IPS-18a (cell line): ENCODE results near the gene TCF7L1.
A peak's percentile ranks its signal among the peaks of the same experiment; 100 is the strongest.
"Not testable (repeated sequence)": the region's sequence is repeated elsewhere in the genome, so short reads cannot be mapped to it uniquely, and the experiment has no call there.

Experiments
- H3K27ac ChIP-seq: one replicate; pipeline ENCODE4 v1.5.1; 2013; ENCODE audit warnings: low read length
- H3K27me3 ChIP-seq: one replicate; pipeline ENCODE4 v1.6.1; 2013; ENCODE audit warnings: mild to moderate bottlenecking, low read length; ENCODE audit not compliant: control insufficient read depth, insufficient read depth
- H3K36me3 ChIP-seq: one replicate; pipeline ENCODE4 v1.6.1; 2013; ENCODE audit warnings: low read depth, low read length; ENCODE audit not compliant: control insufficient read depth
- H3K4me1 ChIP-seq: one replicate; pipeline ENCODE4 v1.6.1; 2013; ENCODE audit warnings: low read depth, low read length; ENCODE audit not compliant: control insufficient read depth
- H3K4me3 ChIP-seq: one replicate; pipeline ENCODE4 v1.5.1; 2013; ENCODE audit warnings: low read length
- H3K9ac ChIP-seq: one replicate; pipeline ENCODE4 v1.6.1; 2013; ENCODE audit warnings: mild to moderate bottlenecking, low read length, moderate library complexity
- H3K9me3 ChIP-seq: one replicate; pipeline ENCODE4 v1.6.1; 2013; ENCODE audit warnings: low read depth, low read length; ENCODE audit not compliant: control insufficient read depth

Gene TCF7L1

GRCh38 chr2:85334928-85335327 lies 201.7 kb downstream of the TCF7L1 start:
- H3K27ac ChIP-seq, result no peak overlapping the region
- no peaks in the 10 kb centered on the region for H3K9me3 ChIP-seq

GRCh38 chr2:85340034-85340892 lies 207.1 kb downstream of the TCF7L1 start:
- Histone ChIP-seq H3K4me3 (no peak overlapping the region), H3K27me3 (no peaks in the 10 kb centered on the region), H3K36me3 (no peaks in the 10 kb centered on the region), H3K9ac (no peak overlapping the region), H3K4me1 (no peaks in the 10 kb centered on the region), H3K9me3 (no peaks in the 10 kb centered on the region), H3K27ac (no peak overlapping the region)

More at GRCh38 chr2:85334928-85335327, 201.7 kb downstream of the TCF7L1 start:
- H3K27me3 ChIP-seq, result no peaks in the 10 kb centered on the region
- no peak overlapping the region for H3K4me3 ChIP-seq
- no peaks in the 10 kb centered on the region for H3K4me1 ChIP-seq
- H3K36me3 ChIP-seq, result no peaks in the 10 kb centered on the region
- no peak overlapping the region for H3K9ac ChIP-seq

GRCh38 chr2:85341269-85342029 lies 208.3 kb downstream of the TCF7L1 start:
- Histone ChIP-seq H3K27me3 (no peaks in the 10 kb centered on the region), H3K9ac (no peak overlapping the region), H3K36me3 (peaks cover 6% of the 10 kb centered on the region), H3K4me1 (no peaks in the 10 kb centered on the region), H3K9me3 (no peaks in the 10 kb centered on the region), H3K27ac (no peak overlapping the region), H3K4me3 (no peak overlapping the region)

- no peaks in the 10 kb centered on the region for H3K27me3 ChIP-seq
- H3K4me3 ChIP-seq, result no peak overlapping the region
- H3K9me3 ChIP-seq, result no peaks in the 10 kb centered on the region
- peaks cover 6% of the 10 kb centered on the region for H3K36me3 ChIP-seq
- H3K4me1 ChIP-seq, result no peaks in the 10 kb centered on the region
- no peak overlapping the region for H3K27ac ChIP-seq
- H3K9ac ChIP-seq, result no peak overlapping the region
Observed at GRCh38 chr2:85342156-85342555, 209.0 kb downstream of the TCF7L1 start.

- not testable (repeated sequence) for H3K9ac ChIP-seq, H3K27me3 ChIP-seq, H3K27ac ChIP-seq, H3K36me3 ChIP-seq, H3K4me1 ChIP-seq, H3K9me3 ChIP-seq, H3K4me3 ChIP-seq
Observed at GRCh38 chr2:85343207-85343895, 210.2 kb downstream of the TCF7L1 start.

GRCh38 chr2:85344356-85344954 lies 211.3 kb downstream of the TCF7L1 start:
- no peaks in the 10 kb centered on the region for H3K4me1 ChIP-seq
- peaks cover 10% of the 10 kb centered on the region for H3K36me3 ChIP-seq
- H3K9ac ChIP-seq, result no peak overlapping the region
- no peaks in the 10 kb centered on the region for H3K9me3 ChIP-seq
- H3K27ac ChIP-seq, result no peak overlapping the region
- H3K4me3 ChIP-seq, result no peak overlapping the region
- H3K27me3 ChIP-seq, result no peaks in the 10 kb centered on the region

GRCh38 chr2:85347599-85347998 lies 214.4 kb downstream of the TCF7L1 start:
- H3K4me1 ChIP-seq, result no peaks in the 10 kb centered on the region
- H3K9me3 ChIP-seq, result no peaks in the 10 kb centered on the region
- no peak overlapping the region for H3K4me3 ChIP-seq
- H3K27ac ChIP-seq, result no peak overlapping the region
- peaks cover 13% of the 10 kb centered on the region for H3K36me3 ChIP-seq
- no peaks in the 10 kb centered on the region for H3K27me3 ChIP-seq
- no peak overlapping the region for H3K9ac ChIP-seq

- no peak overlapping the region for H3K9ac ChIP-seq
- no peak overlapping the region for H3K27ac ChIP-seq
Observed at GRCh38 chr2:85353876-85354285, 220.7 kb downstream of the TCF7L1 start.

GRCh38 chr2:85354286-85355072 lies 221.3 kb downstream of the TCF7L1 start, which contains the start of the genes ELMOD3 and RETSAT:
TSS of gene ELMOD3 (plus strand) at chr2:85354769. CDS start at chr2:85357199, 2,430 bp downstream.
TSS of gene RETSAT (minus strand) at chr2:85354528. CDS start at chr2:85354507, 21 bp downstream.
- peaks cover 10% of the 10 kb centered on the region for H3K36me3 ChIP-seq
- no peak within 1 kb of the TSS for H3K27ac ChIP-seq
- no peaks in the 10 kb centered on the region for H3K27me3 ChIP-seq
- peaks cover 4% of the 10 kb centered on the region for H3K4me1 ChIP-seq
- H3K9me3 ChIP-seq, result no peaks in the 10 kb centered on the region
- H3K4me3 ChIP-seq, result peak within 1 kb of the TSS; percentile 97
- peak within 1 kb of the TSS; percentile 65 for H3K9ac ChIP-seq

More at GRCh38 chr2:85353876-85354285, 220.7 kb downstream of the TCF7L1 start:
- Histone ChIP-seq H3K9me3 (no peaks in the 10 kb centered on the region), H3K4me3 (peak overlapping the region; percentile 97), H3K27me3 (no peaks in the 10 kb centered on the region), H3K4me1 (peaks cover 4% of the 10 kb centered on the region), H3K36me3 (peaks cover 14% of the 10 kb centered on the region)

GRCh38 chr2:85355073-85355410 lies 221.8 kb downstream of the TCF7L1 start:
- no peaks in the 10 kb centered on the region for H3K27me3 ChIP-seq
- peak overlapping the region; percentile 65 for H3K9ac ChIP-seq
- H3K9me3 ChIP-seq, result no peaks in the 10 kb centered on the region
- H3K36me3 ChIP-seq, result peaks cover 7% of the 10 kb centered on the region
- H3K27ac ChIP-seq, result no peak overlapping the region
- H3K4me1 ChIP-seq, result peaks cover 4% of the 10 kb centered on the region
- H3K4me3 ChIP-seq, result peak overlapping the region; percentile 97
